HCT116 (cell line): ENCODE results near the gene BRS3. TPM values are rescaled to one million over a fixed set of nuclear protein-coding genes. Genes with fewer than 3 reads are reported as not detected.

Source experiments
- ATAC-seq: fragments of 200-7000 bp; cut with Tn5 transposase; 2 replicates; pipeline ENCODE4 v1.9.1; 2020; ENCODE audit warnings: mild to moderate bottlenecking, moderate library complexity
- BruUV-seq: library from RNA; stranded (reverse); fragments of 400-500 nt; replicated peaks from 2 replicates; lab custom pipeline; 2021; lab: Mats Ljungman, UMichigan
- CTCF ChIA-PET: fragments of 300-600 bp; sonication (Branson Sonifier 250); formaldehyde crosslinking; loops from one replicate; lab custom pipeline; 2021; ENCODE audit warnings: antibody characterized with exemption; lab: Charles Lee
- POLR2A ChIA-PET: fragments of 300-600, 350-600 bp; sonication (Branson Sonifier 250); formaldehyde crosslinking; loops from one replicate; lab custom pipeline; 2021; ENCODE audit warnings: antibody characterized with exemption; lab: Charles Lee
- RAD21 ChIA-PET, 2 experiments: fragments of 300-600 bp; sonication (Branson Sonifier 250); formaldehyde crosslinking; loops; one replicate each; lab custom pipeline; 2023; ENCODE audit warnings: low total read pairs in 2 of 2; ENCODE audit not compliant: uncharacterized antibody in 2 of 2, unreplicated experiment in 2 of 2, low non-redundant PET in 1 of 2; lab: Charles Lee
- DNase-seq: peaks from one replicate; pipeline ENCODE4 v3.0.0-alpha.2; 2010; ENCODE audit warnings: low read depth, low spot score
- H2AFZ ChIP-seq: fragments of 200-600 bp; shearing (Covaris generic), sonication (generic); 2 replicates; pipeline ENCODE4 v1.6.1; 2017; ENCODE audit warnings: low read depth, mixed run types, mixed read lengths, antibody characterized with exemption, low read length; ENCODE audit not compliant: poor library complexity, severe bottlenecking
- H3K27ac ChIP-seq: 2 replicates; pipeline ENCODE4 v1.5.1; 2012; ENCODE audit warnings: low read depth, low read length
- H3K27me3 ChIP-seq: fragments of 200-600 bp; sonication (generic); 2 replicates; pipeline ENCODE4 v1.6.1; 2016; ENCODE audit warnings: mixed run types, low read length, mixed read lengths; ENCODE audit not compliant: insufficient read depth
- H3K36me3 ChIP-seq, 2 experiments: fragments of 200-500 bp in 1 of 2; fragments of 200-600 bp in 1 of 2; sonication (Bioruptor generic) in 1 of 2; sonication (generic) in 1 of 2; 2 replicates each; pipeline versions ENCODE4 v1.5.1 to v1.6.1; 2014 to 2016; ENCODE audit warnings: low read length in 2 of 2, inconsistent platforms in 1 of 2, mixed read lengths in 1 of 2, mixed run types in 1 of 2; ENCODE audit not compliant: insufficient read depth in 2 of 2, control insufficient read depth in 1 of 2
- H3K4me1 ChIP-seq, 2 experiments: fragments of 200-600 bp in 1 of 2; sonication (generic) in 1 of 2; 2 replicates each; pipeline versions ENCODE4 v1.5.1 to v1.6.1; 2012 to 2017; ENCODE audit warnings: low read length in 2 of 2, inconsistent platforms in 1 of 2, mild to moderate bottlenecking in 1 of 2, mixed read lengths in 1 of 2, mixed run types in 1 of 2, moderate library complexity in 1 of 2; ENCODE audit not compliant: insufficient read depth in 2 of 2, control insufficient read depth in 1 of 2
- H3K4me2 ChIP-seq: fragments of 200-600 bp; sonication (generic); 2 replicates; pipeline ENCODE4 v1.6.1; 2017; ENCODE audit warnings: mixed run types, low read length, mixed read lengths
- H3K4me3 ChIP-seq, 2 experiments: fragments of 200-600 bp in 1 of 2; sonication (generic) in 1 of 2; replicated peaks in 1 of 2; 2 replicates each; pipeline ENCODE4 v1.5.1; 2011 to 2016; ENCODE audit warnings: low read length in 2 of 2, control low read depth in 1 of 2, low read depth in 1 of 2, mild to moderate bottlenecking in 1 of 2, mixed read lengths in 1 of 2, mixed run types in 1 of 2
- H3K79me2 ChIP-seq: fragments of 200-600 bp; sonication (generic); 2 replicates; pipeline ENCODE4 v1.6.1; 2017; ENCODE audit warnings: mild to moderate bottlenecking, mixed run types, low read length, moderate library complexity, mixed read lengths; ENCODE audit not compliant: insufficient read depth
- H3K9ac ChIP-seq: fragments of 200-600 bp; sonication (generic); 2 replicates; pipeline ENCODE4 v1.6.1; 2016; ENCODE audit warnings: low read length, mixed read lengths
- H3K9me2 ChIP-seq: fragments of 200-600 bp; sonication (generic), shearing (Covaris generic); 2 replicates; pipeline ENCODE4 v1.6.1; 2017; ENCODE audit warnings: mixed run types, mild to moderate bottlenecking, moderate library complexity; ENCODE audit not compliant: insufficient read depth
- H3K9me3 ChIP-seq, 2 experiments: fragments of 200-500 bp in 1 of 2; fragments of 200-600 bp in 1 of 2; sonication (Bioruptor generic) in 1 of 2; sonication (generic) in 1 of 2; 2 replicates each; pipeline ENCODE4 v1.6.1; 2014 to 2017; ENCODE audit warnings: low read length in 2 of 2, mixed read lengths in 2 of 2, inconsistent platforms in 1 of 2, low read depth in 1 of 2, mild to moderate bottlenecking in 1 of 2, mixed run types in 1 of 2, moderate library complexity in 1 of 2; ENCODE audit not compliant: control insufficient read depth in 1 of 2, insufficient read depth in 1 of 2
- H4K20me1 ChIP-seq: fragments of 200-600 bp; sonication (generic), shearing (Covaris generic); 2 replicates; pipeline ENCODE4 v1.6.1; 2017; ENCODE audit warnings: mixed run types, mild to moderate bottlenecking, moderate library complexity; ENCODE audit not compliant: insufficient read depth
- CBX3 ChIP-seq: IDR thresholded peaks from 2 replicates; pipeline ENCODE4 v1.6.1; 2012; ENCODE audit warnings: low read depth
- CEBPB ChIP-seq: IDR thresholded peaks from 2 replicates; pipeline ENCODE4 v1.6.1; 2012; ENCODE audit warnings: low read depth
- EGR1 ChIP-seq: IDR thresholded peaks from 2 replicates; pipeline ENCODE4 v1.6.1; 2012; ENCODE audit warnings: low read depth
- ELF1 ChIP-seq: IDR thresholded peaks from 2 replicates; pipeline ENCODE4 v1.6.1; 2012; ENCODE audit warnings: low read depth, borderline replicate concordance
- EZH2 ChIP-seq: fragments of 200-600 bp; sonication (generic); IDR thresholded peaks from 2 replicates; pipeline ENCODE4 v1.6.1; 2017; ENCODE audit warnings: antibody characterized with exemption, mixed run types
- FOSL1 ChIP-seq: IDR thresholded peaks from 2 replicates; pipeline ENCODE4 v1.6.1; 2012; ENCODE audit warnings: low read depth
- POLR2AphosphoS5 ChIP-seq: IDR thresholded peaks from 2 replicates; pipeline ENCODE4 v1.6.1; 2011; ENCODE audit warnings: mild to moderate bottlenecking, low read depth, low read length, moderate library complexity
- TCF7L2 ChIP-seq: IDR thresholded peaks from 2 replicates; pipeline ENCODE4 v1.7.0; 2011; ENCODE audit warnings: borderline replicate concordance, inconsistent platforms; ENCODE audit not compliant: insufficient read depth, insufficient read length; ENCODE audit errors: extremely low read depth
- YY1 ChIP-seq: IDR thresholded peaks from 2 replicates; pipeline ENCODE4 v1.6.1; 2011; ENCODE audit warnings: low read length, low read depth, moderate library complexity, mild to moderate bottlenecking; ENCODE audit not compliant: insufficient replicate concordance; ENCODE audit errors: extremely low read depth
- ZFX ChIP-seq: fragments of 450-650 bp; IDR thresholded peaks from 2 replicates; pipeline ENCODE4 v1.6.1; 2017
- ZNF274 ChIP-seq: fragments of 200-500 bp; sonication (Bioruptor generic); IDR thresholded peaks from 2 replicates; pipeline ENCODE4 v1.6.1; 2014; ENCODE audit warnings: mild to moderate bottlenecking, low read depth, low read length, inconsistent platforms
- intact Hi-C: fragments of 100-400 bp; cut with micrococcal nuclease; formaldehyde crosslinking; loops from 2 replicates; pipeline ENCODE4 v1.10.0; 2022
- total RNA-seq: library from RNA; stranded (reverse); gene quantifications from one replicate; pipeline ENCODE4 v1.2.1, GENCODE V29; 2021; ENCODE audit not compliant: unreplicated experiment
- TF ChIP-seq, protein P1 (sequence below): IDR thresholded peaks from 2 replicates; pipeline ENCODE4 v1.6.1; 2012
- TF ChIP-seq, protein P2 (sequence below): IDR thresholded peaks from 2 replicates; pipeline ENCODE4 v1.6.1; 2012; ENCODE audit warnings: low read depth
- TF ChIP-seq, protein P3 (sequence below): IDR thresholded peaks from 2 replicates; pipeline ENCODE4 v1.6.1; 2011; ENCODE audit warnings: mild to moderate bottlenecking, low read length, moderate library complexity; ENCODE audit not compliant: insufficient replicate concordance; ENCODE audit errors: extremely low read depth

The BRS3 gene
- total RNA-seq, 1 experiment from 2014 or later: not detected

DNA sequence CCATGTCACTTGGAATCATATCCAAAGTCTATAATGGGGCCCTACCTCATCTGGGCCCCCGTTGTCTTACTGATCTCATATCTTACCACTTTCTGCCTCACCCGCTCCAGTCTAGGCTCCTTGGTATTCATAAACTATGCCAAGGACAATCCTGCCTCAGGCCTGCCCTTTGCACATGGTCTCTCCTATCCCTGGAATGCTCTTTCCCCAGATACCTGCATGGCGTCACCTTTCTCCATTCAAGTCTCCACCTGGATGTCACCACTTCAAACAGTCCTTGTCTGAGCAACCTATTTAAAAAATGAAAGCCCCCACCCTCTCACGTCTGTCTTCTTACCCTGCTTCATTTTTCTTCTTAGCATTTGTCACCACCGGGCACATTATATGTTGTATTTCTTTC, 52.5 kb downstream of the BRS3 start (continued):
- TF ChIP-seq TCF7L2 (no peak), EZH2 (no peak), YY1 (no peak), ZFX (no peak), CEBPB (no peak), ELF1 (no peak), CBX3 (no peak), FOSL1 (no peak)

DNA sequence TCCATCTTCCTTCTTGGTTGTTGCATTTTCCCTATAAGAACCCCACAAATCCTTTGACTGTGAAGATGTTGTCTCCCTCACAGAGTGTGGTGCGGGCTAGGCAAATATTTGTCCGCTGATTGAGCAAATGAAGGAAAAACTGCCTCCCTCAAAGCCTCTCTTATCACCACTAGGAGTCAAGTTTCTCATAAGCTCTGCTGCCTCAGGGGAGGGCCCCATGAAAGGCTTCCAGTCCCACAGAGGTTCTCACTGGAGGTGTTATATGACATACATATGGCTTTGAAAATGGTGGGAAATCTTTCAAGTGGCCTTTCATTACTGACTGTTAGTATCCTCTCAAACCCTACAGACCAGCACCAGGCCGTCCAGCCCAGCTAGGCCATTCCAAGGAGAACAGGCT, 53.5 kb downstream of the BRS3 start:
- DNase-seq (no peak), ATAC-seq (no peak)
- intact Hi-C loops: no loop called here
- Histone ChIP-seq H3K4me2 (no peak overlapping the region), H4K20me1 (no peaks in the 10 kb centered on the region), H2AFZ (no peak overlapping the region), H3K9me2 (no peaks in the 10 kb centered on the region), H3K36me3 (no peaks in the 10 kb centered on the region), H3K4me1 (no peaks in the 10 kb centered on the region), H3K4me3 (no peak overlapping the region), H3K27me3 (no peaks in the 10 kb centered on the region), H3K79me2 (no peaks in the 10 kb centered on the region), H3K9me3 (no peaks in the 10 kb centered on the region), H3K27ac (no peak overlapping the region), H3K9ac (no peak overlapping the region)
- TF ChIP-seq FOSL1 (no peak), POLR2AphosphoS5 (no peak), EGR1 (no peak)
- TF ChIP-seq, protein P1, sequence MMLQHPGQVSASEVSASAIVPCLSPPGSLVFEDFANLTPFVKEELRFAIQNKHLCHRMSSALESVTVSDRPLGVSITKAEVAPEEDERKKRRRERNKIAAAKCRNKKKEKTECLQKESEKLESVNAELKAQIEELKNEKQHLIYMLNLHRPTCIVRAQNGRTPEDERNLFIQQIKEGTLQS: no peak
- ChIA-PET POLR2A (no interaction called here), CTCF (no interaction called here), RAD21 (no interaction called here)
- BruUV-seq: no TSS peak

DNA sequence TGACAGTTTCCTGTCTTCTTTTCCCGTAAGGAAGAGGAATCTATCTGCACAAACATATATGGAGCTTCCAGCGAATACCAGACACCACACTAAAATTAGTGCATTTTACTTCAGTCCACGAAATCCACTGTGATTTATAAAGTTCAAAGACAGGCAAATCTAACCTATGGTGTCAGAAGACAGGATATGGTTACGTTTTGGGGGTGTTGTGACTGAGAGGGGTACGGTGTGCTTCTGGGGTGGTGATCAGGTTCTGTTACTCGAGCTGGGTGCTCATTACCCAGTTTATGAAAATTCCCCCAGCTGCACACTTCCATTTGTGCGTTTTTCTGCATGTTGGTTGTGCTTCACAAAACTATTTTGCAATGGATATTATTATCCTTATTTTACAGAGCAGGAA, 54.5 kb downstream of the BRS3 start:
- no peak overlapping the region for H3K27ac ChIP-seq
- H3K9ac ChIP-seq: no peak overlapping the region
- no peaks in the 10 kb centered on the region for H4K20me1 ChIP-seq
- no peaks in the 10 kb centered on the region for H3K27me3 ChIP-seq
- no peaks in the 10 kb centered on the region for H3K79me2 ChIP-seq
- no peak for ATAC-seq
- no peaks in the 10 kb centered on the region for H3K9me2 ChIP-seq
- no peak for DNase-seq
- CTCF ChIA-PET: no interaction called here
- no peaks in the 10 kb centered on the region for H3K9me3 ChIP-seq
- no peaks in the 10 kb centered on the region for H3K36me3 ChIP-seq
- H3K4me3 ChIP-seq: no peak overlapping the region
- H3K4me2 ChIP-seq: no peak overlapping the region
- POLR2A ChIA-PET: no interaction called here
- H3K4me1 ChIP-seq: no peaks in the 10 kb centered on the region
- intact Hi-C loops: no loop called here
- no TSS peak for BruUV-seq
- no peak overlapping the region for H2AFZ ChIP-seq
- RAD21 ChIA-PET: no interaction called here
- no peak for TF ChIP-seq ZNF274
- no peak for TF ChIP-seq CEBPB
- TF ChIP-seq, protein P1: no peak
- TF ChIP-seq, protein P2, sequence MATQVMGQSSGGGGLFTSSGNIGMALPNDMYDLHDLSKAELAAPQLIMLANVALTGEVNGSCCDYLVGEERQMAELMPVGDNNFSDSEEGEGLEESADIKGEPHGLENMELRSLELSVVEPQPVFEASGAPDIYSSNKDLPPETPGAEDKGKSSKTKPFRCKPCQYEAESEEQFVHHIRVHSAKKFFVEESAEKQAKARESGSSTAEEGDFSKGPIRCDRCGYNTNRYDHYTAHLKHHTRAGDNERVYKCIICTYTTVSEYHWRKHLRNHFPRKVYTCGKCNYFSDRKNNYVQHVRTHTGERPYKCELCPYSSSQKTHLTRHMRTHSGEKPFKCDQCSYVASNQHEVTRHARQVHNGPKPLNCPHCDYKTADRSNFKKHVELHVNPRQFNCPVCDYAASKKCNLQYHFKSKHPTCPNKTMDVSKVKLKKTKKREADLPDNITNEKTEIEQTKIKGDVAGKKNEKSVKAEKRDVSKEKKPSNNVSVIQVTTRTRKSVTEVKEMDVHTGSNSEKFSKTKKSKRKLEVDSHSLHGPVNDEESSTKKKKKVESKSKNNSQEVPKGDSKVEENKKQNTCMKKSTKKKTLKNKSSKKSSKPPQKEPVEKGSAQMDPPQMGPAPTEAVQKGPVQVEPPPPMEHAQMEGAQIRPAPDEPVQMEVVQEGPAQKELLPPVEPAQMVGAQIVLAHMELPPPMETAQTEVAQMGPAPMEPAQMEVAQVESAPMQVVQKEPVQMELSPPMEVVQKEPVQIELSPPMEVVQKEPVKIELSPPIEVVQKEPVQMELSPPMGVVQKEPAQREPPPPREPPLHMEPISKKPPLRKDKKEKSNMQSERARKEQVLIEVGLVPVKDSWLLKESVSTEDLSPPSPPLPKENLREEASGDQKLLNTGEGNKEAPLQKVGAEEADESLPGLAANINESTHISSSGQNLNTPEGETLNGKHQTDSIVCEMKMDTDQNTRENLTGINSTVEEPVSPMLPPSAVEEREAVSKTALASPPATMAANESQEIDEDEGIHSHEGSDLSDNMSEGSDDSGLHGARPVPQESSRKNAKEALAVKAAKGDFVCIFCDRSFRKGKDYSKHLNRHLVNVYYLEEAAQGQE: no peak
- TF ChIP-seq, protein P3, sequence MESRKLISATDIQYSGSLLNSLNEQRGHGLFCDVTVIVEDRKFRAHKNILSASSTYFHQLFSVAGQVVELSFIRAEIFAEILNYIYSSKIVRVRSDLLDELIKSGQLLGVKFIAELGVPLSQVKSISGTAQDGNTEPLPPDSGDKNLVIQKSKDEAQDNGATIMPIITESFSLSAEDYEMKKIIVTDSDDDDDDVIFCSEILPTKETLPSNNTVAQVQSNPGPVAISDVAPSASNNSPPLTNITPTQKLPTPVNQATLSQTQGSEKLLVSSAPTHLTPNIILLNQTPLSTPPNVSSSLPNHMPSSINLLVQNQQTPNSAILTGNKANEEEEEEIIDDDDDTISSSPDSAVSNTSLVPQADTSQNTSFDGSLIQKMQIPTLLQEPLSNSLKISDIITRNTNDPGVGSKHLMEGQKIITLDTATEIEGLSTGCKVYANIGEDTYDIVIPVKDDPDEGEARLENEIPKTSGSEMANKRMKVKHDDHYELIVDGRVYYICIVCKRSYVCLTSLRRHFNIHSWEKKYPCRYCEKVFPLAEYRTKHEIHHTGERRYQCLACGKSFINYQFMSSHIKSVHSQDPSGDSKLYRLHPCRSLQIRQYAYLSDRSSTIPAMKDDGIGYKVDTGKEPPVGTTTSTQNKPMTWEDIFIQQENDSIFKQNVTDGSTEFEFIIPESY: no peak
